K562 (cell line): Measurements from ENCODE around the gene CFAP54. TPM values are rescaled to one million over a fixed set of nuclear protein-coding genes. Genes with fewer than 3 reads are reported as not detected.

Source experiments
- ATAC-seq: fragments of 200-7000 bp; cut with Tn5 transposase; 3 replicates; pipeline ENCODE4 v1.9.1; 2020; ENCODE audit warnings: moderate library complexity
- BruUV-seq: library from RNA; stranded (reverse); fragments of 400-500 nt; replicated peaks from 2 replicates; lab custom pipeline; 2021; lab: Mats Ljungman, UMichigan
- CTCF ChIA-PET: fragments of 300-600 bp; formaldehyde crosslinking; extraction: SDS; loops from one replicate; lab custom pipeline; 2021; ENCODE audit warnings: low intra/inter-chr PET ratio; lab: Yijun Ruan, JAX
- POLR2A ChIA-PET: fragments of 300-600, 350-650 bp; sonication (Branson Sonifier 250); formaldehyde crosslinking; extraction: SDS; loops from one replicate; lab custom pipeline; 2021; ENCODE audit warnings: antibody characterized with exemption, inconsistent platforms; lab: Yijun Ruan, JAX
- DNase-seq, 4 experiments: peaks; one replicate each; pipeline versions ENCODE4 v3.0.0 to v3.0.0-alpha.2; 2011 to 2018; ENCODE audit warnings: low spot score in 3 of 4, mixed read lengths in 3 of 4; ENCODE audit errors: extremely low read depth in 1 of 4
- FAIRE-seq: peaks from 2 replicates; lab custom pipeline; 2011; peaks lifted over from hg19 to GRCh38; lab: Jason Lieb, UNC
- H2AFZ ChIP-seq: 2 replicates; pipeline ENCODE4 v1.6.0; 2011; ENCODE audit warnings: low read depth, low read length, control low read depth, inconsistent platforms
- H3K27ac ChIP-seq: fragments of 200-600 bp; 3 replicates; pipeline ENCODE4 v1.8.0; 2011; ENCODE audit warnings: low read depth, mild to moderate bottlenecking, control low read depth, inconsistent platforms, low read length, moderate library complexity, mixed read lengths; ENCODE audit errors: extremely low read depth
- H3K27me3 ChIP-seq, 2 experiments: fragments of 300-600 bp in 1 of 2; 2 replicates in 1 of 2; 3 replicates in 1 of 2; pipeline versions ENCODE4 v1.6.0 to v1.8.0; 2011; ENCODE audit warnings: inconsistent platforms in 2 of 2, low read length in 2 of 2, mild to moderate bottlenecking in 1 of 2, mixed read lengths in 1 of 2, moderate library complexity in 1 of 2; ENCODE audit not compliant: control insufficient read depth in 2 of 2, insufficient read depth in 2 of 2
- H3K36me3 ChIP-seq: fragments of 300-600 bp; 3 replicates; pipeline ENCODE4 v1.8.0; 2011; ENCODE audit warnings: mild to moderate bottlenecking, low read length, inconsistent platforms; ENCODE audit not compliant: control insufficient read depth, insufficient read depth
- H3K4me1 ChIP-seq, 2 experiments: fragments of 200-600 bp in 1 of 2; replicated peaks in 1 of 2; 2 replicates in 1 of 2; 3 replicates in 1 of 2; pipeline versions ENCODE4 v1.5.1 to v1.8.0; 2011; ENCODE audit warnings: inconsistent platforms in 2 of 2, low read length in 2 of 2, mild to moderate bottlenecking in 1 of 2, mixed read lengths in 1 of 2, moderate library complexity in 1 of 2; ENCODE audit not compliant: control insufficient read depth in 2 of 2, insufficient read depth in 2 of 2
- H3K4me2 ChIP-seq: 2 replicates; pipeline ENCODE4 v1.6.1; 2011; ENCODE audit warnings: low read length, control low read depth, inconsistent platforms, mixed read lengths; ENCODE audit not compliant: insufficient read depth
- H3K4me3 ChIP-seq: fragments of 200-600 bp; sonication (generic), shearing (Covaris generic); 2 replicates; pipeline ENCODE4 v1.5.1; 2016; ENCODE audit warnings: control low read depth, inconsistent platforms
- H3K79me2 ChIP-seq: fragments of 200-600 bp; 3 replicates; pipeline ENCODE4 v1.8.0; 2011; ENCODE audit warnings: low read length, inconsistent platforms; ENCODE audit not compliant: control insufficient read depth, insufficient read depth
- H3K9ac ChIP-seq, 2 experiments: 2 replicates each; pipeline versions ENCODE4 v1.6.0 to v1.6.1; 2011; ENCODE audit warnings: low read depth in 2 of 2, low read length in 2 of 2, control low read depth in 1 of 2, inconsistent platforms in 1 of 2, mild to moderate bottlenecking in 1 of 2, mixed read lengths in 1 of 2; ENCODE audit not compliant: insufficient read depth in 1 of 2
- H3K9me1 ChIP-seq: one replicate; pipeline ENCODE4 v1.6.0; 2011; ENCODE audit warnings: inconsistent platforms, mild to moderate bottlenecking, low read length, moderate library complexity; ENCODE audit not compliant: control insufficient read depth, insufficient read depth
- H3K9me3 ChIP-seq: replicated peaks from 2 replicates; pipeline ENCODE4 v1.5.1; 2011; ENCODE audit warnings: low read depth, low read length, inconsistent platforms; ENCODE audit not compliant: control insufficient read depth, insufficient read depth
- H4K20me1 ChIP-seq: replicated peaks from 2 replicates; pipeline ENCODE4 v1.6.1; 2011; ENCODE audit warnings: low read length, inconsistent platforms, mixed read lengths; ENCODE audit not compliant: control insufficient read depth, insufficient read depth
- ARID4B ChIP-seq: sonication (generic); formaldehyde crosslinking; IDR thresholded peaks from 2 replicates; pipeline ENCODE4 v1.8.0; 2022; ENCODE audit warnings: mild to moderate bottlenecking, missing genetic modification reagents
- FOXM1 ChIP-seq, 2 experiments: fragments of 450-650 bp in 1 of 2; sonication (generic) in 1 of 2; formaldehyde crosslinking in 1 of 2; IDR thresholded peaks; 2 replicates each; pipeline versions ENCODE4 v1.6.1 to v1.9.0; 2017 to 2022; ENCODE audit warnings: low read depth in 2 of 2, mild to moderate bottlenecking in 2 of 2, missing genetic modification reagents in 1 of 2, moderate library complexity in 1 of 2
- LCOR ChIP-seq: sonication (generic); formaldehyde crosslinking; IDR thresholded peaks from 2 replicates; pipeline ENCODE4 v1.8.0; 2022; ENCODE audit warnings: mild to moderate bottlenecking, missing genetic modification reagents
- NCOA1 ChIP-seq: fragments of 450-650 bp; IDR thresholded peaks from 2 replicates; pipeline ENCODE4 v1.6.1; 2016; ENCODE audit warnings: low read depth
- RCOR1 ChIP-seq, 2 experiments: IDR thresholded peaks; 2 replicates each; pipeline ENCODE4 v1.6.1; 2012; ENCODE audit warnings: low read depth in 2 of 2, low read length in 2 of 2, borderline replicate concordance in 1 of 2, improper control_type of control experiment in 1 of 2
- WGBS: fragments of 100-300 bp; shearing (Covaris generic); methylation state at CpG from one replicate; pipeline ENCODE4 v1.1.6; 2016; ENCODE audit warnings: low coverage, mixed read lengths; ENCODE audit not compliant: insufficient coverage; ENCODE audit errors: missing lambda C conversion rate; 5-methylcytosine and 5-hydroxymethylcytosine counted together
- in situ Hi-C: fragments of 300-500 bp; cut with MboI; formaldehyde crosslinking; loops from 4 replicates; pipeline ENCODE4 v1.15.0; 2018; ENCODE audit warnings: inconsistent platforms, mixed read lengths
- intact Hi-C: fragments of 100-400 bp; cut with micrococcal nuclease; formaldehyde crosslinking; loops from 2 replicates; pipeline ENCODE4 v1.14.2; 2022
- polyA plus RNA-seq, 8 experiments: library from polyadenylated mRNA; depleted of rRNA in 4 of 8; stranded (reverse) in 5 of 8; unstranded in 3 of 8; fragments of >200 nt; fragmentation: Nextera tagmentation in 2 of 8; fragmentation: Illumina TruSeq in 1 of 8; extraction: Ambion mirVana in 2 of 8; extraction: Trizol in 1 of 8; gene quantifications; 2 replicates each; pipeline versions ENCODE4 v1.2.1 to v1.2.3, GENCODE V29; 2011 to 2014; ENCODE audit warnings: inconsistent platforms in 1 of 8, missing spikeins in 1 of 8
- total RNA-seq, 7 experiments: library from RNA; depleted of rRNA in 6 of 7; stranded (reverse); fragments of >200 nt in 6 of 7; fragmentation: Illumina TruSeq in 2 of 7; extraction: Trizol in 2 of 7; gene quantifications; 2 replicates each; pipeline versions ENCODE4 v1.2.1 to v1.2.3, GENCODE V29; 2011 to 2021; ENCODE audit warnings: low replicate concordance in 1 of 7

Gene CFAP54
- total and polyA plus RNA-seq, 9 of the 15 experiments (the other 6 are each of a cell fraction or from before 2014, with no cell fraction given) = 0.03 to 0.23 (median 0.10) TPM; not detected in 3

DNA sequence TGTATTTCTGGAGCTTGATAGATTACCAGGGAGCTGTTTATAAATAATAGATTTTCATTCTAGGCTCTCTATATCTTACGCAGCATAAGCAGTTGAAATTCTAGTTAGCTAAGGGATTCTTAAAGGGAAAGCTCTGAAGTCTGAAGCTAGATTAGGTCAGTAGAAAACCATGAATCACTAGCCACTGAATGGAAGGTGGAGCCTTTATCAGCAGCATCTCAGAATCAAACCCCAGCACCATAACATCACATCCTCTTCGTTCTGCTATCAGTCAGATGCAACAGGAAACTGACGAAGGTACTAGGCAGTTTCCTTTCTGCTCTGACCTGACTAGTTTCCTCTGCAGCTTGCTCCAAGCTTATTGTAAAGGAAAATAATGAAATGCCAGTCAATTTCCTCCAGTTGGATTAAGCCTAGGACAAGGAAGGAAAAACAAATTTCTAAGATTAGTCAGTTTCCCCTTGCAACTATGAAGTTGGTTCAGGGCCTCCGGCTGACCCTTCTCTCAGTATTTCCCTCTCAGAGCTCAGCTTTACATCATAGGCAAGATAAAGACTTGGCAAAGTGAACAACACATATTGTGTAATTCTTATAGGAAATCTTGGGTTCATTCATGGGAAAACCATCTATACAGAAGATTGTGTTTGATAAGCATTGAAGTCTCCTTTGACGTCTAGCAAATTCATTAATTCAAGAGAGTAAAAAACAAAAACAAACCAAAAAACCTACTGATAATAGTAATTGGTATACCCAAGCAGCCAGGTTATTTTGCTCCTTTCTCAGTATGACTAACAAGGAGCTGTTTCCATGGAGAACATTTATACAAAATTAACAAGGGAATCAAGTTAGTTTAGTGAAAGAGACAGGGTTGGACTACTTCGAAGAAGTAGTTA lies 43.4 kb upstream of the CFAP54 start:
- Histone ChIP-seq H3K27me3 (no peaks in the 10 kb centered on the region), H2AFZ (peak overlapping the region; percentile 23; the same call in 1 of the 2 replicates), H3K4me1 (peaks cover 0 to 4% of the 10 kb centered on the region in 2 experiments; a peak in 4 of 5 replicates), H3K9me3 (no peaks in the 10 kb centered on the region), H3K9ac (no peak overlapping the region), H3K4me3 (no peak overlapping the region), H3K79me2 (no peaks in the 10 kb centered on the region), H3K36me3 (no peaks in the 10 kb centered on the region), H3K9me1 (no peaks in the 10 kb centered on the region), H3K27ac (peak overlapping the region; percentile 63; the same call in 2 of the 3 replicates), H4K20me1 (no peaks in the 10 kb centered on the region), H3K4me2 (no peak overlapping the region)
- BruUV-seq = no TSS peak
- peak; percentile 95 for ATAC-seq
- CTCF ChIA-PET = no interaction called here
- peak; percentile 23 to 75 (median 38) for DNase-seq
- POLR2A ChIA-PET = interaction anchor here (0.6 to 1.3 kb wide), 3 partner anchors 10 to 51 kb away, joined by 3 to 4 read pairs (median 3); no protein-coding TSS in a partner anchor
- 7% methylated on average over 6 of the region's 6 CpGs for WGBS
- peak; percentile 82 for FAIRE-seq
- intact Hi-C loops (no loop called here), in situ Hi-C loops (no loop called here)
- TF ChIP-seq NCOA1 (peak; percentile 33; the same call in 1 of the 2 replicates), RCOR1 (IDR thresholded peaks at IDR 0.05; ENCODE audit: borderline replicate concordance in 1 of 2, low read depth in 2 of 2, low read length in 2 of 2) (peak in 1 of 2 experiments; percentile 96; a peak in 3 of 4 replicates), ARID4B (CRISPR knock-in tag) (no peak), LCOR (CRISPR knock-in tag) (no peak), FOXM1 (IDR thresholded peaks at IDR 0.05; ENCODE audit: low read depth) (peak; percentile 59), FOXM1 (CRISPR knock-in tag; IDR thresholded peaks at IDR 0.05; ENCODE audit: low read depth) (no peak)
